OCI-LY3 (cell line): ENCODE results near the gene KCND2.

Experiments
- H2AFZ ChIP-seq: fragments of 200-600, 300-600 bp; shearing (Covaris generic); 2 replicates; pipeline ENCODE4 v1.6.0; 2014; ENCODE audit warnings: antibody characterized with exemption, low read depth, low read length
- H3K27ac ChIP-seq: fragments of 200-600, 300-600 bp; sonication (generic); 2 replicates; pipeline ENCODE4 v1.5.1; 2014; ENCODE audit warnings: mild to moderate bottlenecking, low read length, moderate library complexity, mixed read lengths
- H3K27me3 ChIP-seq: fragments of 200-600, 300-600 bp; sonication (generic); 2 replicates; pipeline ENCODE4 v1.6.1; 2014; ENCODE audit warnings: low read depth, low read length, mixed read lengths
- H3K36me3 ChIP-seq: fragments of 200-600, 300-600 bp; sonication (generic); replicated peaks from 2 replicates; pipeline ENCODE3; 2014; ENCODE audit warnings: low read depth, low read length, mixed read lengths
- H3K4me1 ChIP-seq: fragments of 300-600, 200-600 bp; sonication (generic); 2 replicates; pipeline ENCODE4 v1.6.1; 2014; ENCODE audit warnings: low read length, mixed read lengths
- H3K4me2 ChIP-seq: fragments of 200-600, 300-600 bp; sonication (generic); 2 replicates; pipeline ENCODE4 v1.6.1; 2014; ENCODE audit warnings: low read length, mixed read lengths
- H3K4me3 ChIP-seq: fragments of 300-600, 200-600 bp; sonication (generic); 2 replicates; pipeline ENCODE4 v1.5.1; 2014; ENCODE audit warnings: antibody characterized with exemption, mild to moderate bottlenecking, low read length, moderate library complexity
- H3K79me2 ChIP-seq: fragments of 300-600, 200-600 bp; shearing (Covaris generic); 2 replicates; pipeline ENCODE4 v1.6.1; 2014; ENCODE audit warnings: mild to moderate bottlenecking, low read length, mixed read lengths
- H3K9ac ChIP-seq: fragments of 300-600, 200-600 bp; shearing (Covaris generic); 2 replicates; pipeline ENCODE4 v1.6.0; 2014; ENCODE audit warnings: mild to moderate bottlenecking, low read length, moderate library complexity
- H3K9me3 ChIP-seq: fragments of 200-600, 300-600 bp; shearing (Covaris generic); 2 replicates; pipeline ENCODE4 v1.6.1; 2014; ENCODE audit warnings: low read length, mixed read lengths; ENCODE audit not compliant: insufficient read depth
- H4K20me1 ChIP-seq: fragments of 200-600, 300-600 bp; sonication (generic); 2 replicates; pipeline ENCODE4 v1.6.1; 2016; ENCODE audit warnings: low read length, mixed read lengths; ENCODE audit not compliant: insufficient read depth
- CTCF ChIP-seq: fragments of 200-600, 300-600 bp; sonication (generic); IDR thresholded peaks from 2 replicates; pipeline ENCODE4 v1.5.1; 2014; ENCODE audit warnings: antibody characterized with exemption, low read length, low read depth
- EZH2phosphoT487 ChIP-seq: fragments of 200-600 bp; shearing (Covaris generic); IDR thresholded peaks from 2 replicates; pipeline ENCODE4 v1.6.1; 2018; ENCODE audit warnings: antibody characterized with exemption, mixed run types, low read depth

KCND2 gene

GRCh38 chr7:120273476-120273975, 551 bp downstream of the KCND2 start:
- TF ChIP-seq CTCF: no peak
- TF ChIP-seq EZH2phosphoT487: no peak
- Histone ChIP-seq H3K4me2 (no peak overlapping the region), H3K27ac (no peak overlapping the region), H4K20me1 (no peaks in the 10 kb centered on the region), H3K79me2 (no peaks in the 10 kb centered on the region), H3K4me1 (peaks cover 5% of the 10 kb centered on the region), H3K36me3 (no peaks in the 10 kb centered on the region), H3K4me3 (no peak overlapping the region), H3K27me3 (no peaks in the 10 kb centered on the region), H3K9me3 (no peaks in the 10 kb centered on the region), H2AFZ (no peak overlapping the region), H3K9ac (no peak overlapping the region)

- Histone ChIP-seq H3K4me1 (peaks cover 5% of the 10 kb centered on the region), H3K79me2 (no peaks in the 10 kb centered on the region), H3K36me3 (no peaks in the 10 kb centered on the region), H2AFZ (no peak overlapping the region), H3K9me3 (no peaks in the 10 kb centered on the region), H3K4me3 (no peak overlapping the region), H3K27ac (no peak overlapping the region), H3K4me2 (no peak overlapping the region), H3K9ac (no peak overlapping the region), H3K27me3 (no peaks in the 10 kb centered on the region), H4K20me1 (no peaks in the 10 kb centered on the region)
- TF ChIP-seq EZH2phosphoT487: no peak
- no peak for TF ChIP-seq CTCF
Measured at GRCh38 chr7:120274482-120274881, 1.5 kb downstream of the KCND2 start.

GRCh38 chr7:120274899-120275298, 1.9 kb downstream of the KCND2 start:
- H3K4me1 ChIP-seq: peaks cover 2% of the 10 kb centered on the region
- H3K27me3 ChIP-seq: no peaks in the 10 kb centered on the region
- no peak overlapping the region for H3K4me3 ChIP-seq
- H3K9me3 ChIP-seq: no peaks in the 10 kb centered on the region
- no peak overlapping the region for H2AFZ ChIP-seq
- H3K4me2 ChIP-seq: no peak overlapping the region
- no peak for TF ChIP-seq CTCF
- H4K20me1 ChIP-seq: no peaks in the 10 kb centered on the region
- H3K9ac ChIP-seq: no peak overlapping the region
- no peaks in the 10 kb centered on the region for H3K36me3 ChIP-seq
- no peaks in the 10 kb centered on the region for H3K79me2 ChIP-seq
- H3K27ac ChIP-seq: no peak overlapping the region

GRCh38 chr7:120276720-120277119, 3.7 kb downstream of the KCND2 start:
- Histone ChIP-seq H3K4me1 (no peaks in the 10 kb centered on the region), H3K27me3 (no peaks in the 10 kb centered on the region), H3K27ac (no peak overlapping the region), H4K20me1 (no peaks in the 10 kb centered on the region), H3K79me2 (no peaks in the 10 kb centered on the region), H2AFZ (no peak overlapping the region), H3K36me3 (no peaks in the 10 kb centered on the region), H3K4me2 (no peak overlapping the region), H3K4me3 (no peak overlapping the region), H3K9ac (no peak overlapping the region), H3K9me3 (no peaks in the 10 kb centered on the region)
- TF ChIP-seq CTCF: no peak
- TF ChIP-seq EZH2phosphoT487: no peak
